ENCODE measurements around the gene CBFA2T3.

DNA sequence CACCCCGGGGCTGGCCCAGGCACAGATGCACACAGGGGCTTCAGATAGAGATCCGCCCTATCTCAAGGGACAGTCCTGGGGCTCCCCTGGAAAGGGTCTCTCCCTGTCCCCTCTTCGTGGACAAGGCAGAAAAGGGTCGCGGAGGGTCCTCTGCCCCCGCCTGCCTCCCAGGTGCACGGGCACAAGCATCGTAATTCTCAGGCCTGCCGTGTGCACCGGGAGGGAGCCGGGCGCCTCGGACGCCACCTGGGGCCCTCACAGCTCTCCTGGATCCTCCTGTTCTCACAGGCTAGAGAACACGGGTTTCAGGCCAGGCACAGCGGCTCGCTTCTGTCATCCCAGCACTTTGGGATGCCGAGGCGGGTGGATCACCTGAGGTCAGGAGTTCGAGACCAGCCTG is 98.7 kb downstream of the CBFA2T3 start:
- TF ChIP-seq, protein P1, sequence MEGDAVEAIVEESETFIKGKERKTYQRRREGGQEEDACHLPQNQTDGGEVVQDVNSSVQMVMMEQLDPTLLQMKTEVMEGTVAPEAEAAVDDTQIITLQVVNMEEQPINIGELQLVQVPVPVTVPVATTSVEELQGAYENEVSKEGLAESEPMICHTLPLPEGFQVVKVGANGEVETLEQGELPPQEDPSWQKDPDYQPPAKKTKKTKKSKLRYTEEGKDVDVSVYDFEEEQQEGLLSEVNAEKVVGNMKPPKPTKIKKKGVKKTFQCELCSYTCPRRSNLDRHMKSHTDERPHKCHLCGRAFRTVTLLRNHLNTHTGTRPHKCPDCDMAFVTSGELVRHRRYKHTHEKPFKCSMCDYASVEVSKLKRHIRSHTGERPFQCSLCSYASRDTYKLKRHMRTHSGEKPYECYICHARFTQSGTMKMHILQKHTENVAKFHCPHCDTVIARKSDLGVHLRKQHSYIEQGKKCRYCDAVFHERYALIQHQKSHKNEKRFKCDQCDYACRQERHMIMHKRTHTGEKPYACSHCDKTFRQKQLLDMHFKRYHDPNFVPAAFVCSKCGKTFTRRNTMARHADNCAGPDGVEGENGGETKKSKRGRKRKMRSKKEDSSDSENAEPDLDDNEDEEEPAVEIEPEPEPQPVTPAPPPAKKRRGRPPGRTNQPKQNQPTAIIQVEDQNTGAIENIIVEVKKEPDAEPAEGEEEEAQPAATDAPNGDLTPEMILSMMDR (IDR thresholded peaks at IDR 0.05 in 4 of 5, conservative IDR thresholded peaks at IDR 0.05 in 1 of 5): no peak
- no peak for TF ChIP-seq POLR2A (IDR thresholded peaks at IDR 0.05)
